ENCODE data around the gene CMIP. TPM values are rescaled to one million over a fixed set of nuclear protein-coding genes. Genes with fewer than 3 reads are reported as not detected.

Gene CMIP
- total RNA-seq, 1 experiment from 2014 or later = 63.7 TPM

DNA sequence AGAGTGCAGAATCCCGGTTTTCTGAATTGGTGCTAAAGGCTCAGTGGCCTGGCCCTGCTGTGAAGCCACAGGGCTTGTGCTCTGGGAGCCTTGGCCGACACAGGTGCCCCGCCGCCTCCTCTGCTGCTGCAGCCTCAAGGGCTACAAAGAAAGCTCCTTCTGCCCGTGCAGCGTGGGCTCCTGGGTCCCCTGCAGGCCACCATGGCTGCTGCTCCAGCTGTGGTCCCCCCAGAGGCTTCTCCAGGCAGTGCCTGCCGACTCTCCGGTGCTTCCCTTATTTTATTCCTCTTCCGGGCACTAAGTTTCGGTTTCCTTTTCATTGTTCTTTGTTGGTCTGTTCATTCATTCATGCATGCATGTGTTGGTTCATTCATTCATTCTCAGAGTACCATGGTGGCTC is 53.1 kb downstream of the CMIP start:
- no peaks in the 10 kb centered on the region for H3K27me3 Mint-ChIP-seq (ENCODE audit: low read depth)
- peak overlapping the region; percentile 89 for H3K27ac Mint-ChIP-seq
- H3K4me3 Mint-ChIP-seq = no peak overlapping the region
- ChIA-PET CTCF (interaction anchor here (0.5 to 1.3 kb wide), 3 partner anchors 68 to 103 kb away, joined by 3 to 4 read pairs (median 3); no protein-coding TSS in a partner anchor), POLR2A (no interaction called here)
- H3K36me3 Mint-ChIP-seq = no peaks in the 10 kb centered on the region
- no peak for DNase-seq (ENCODE audit: low spot score)
- H3K4me1 Mint-ChIP-seq = peaks cover 51% of the 10 kb centered on the region
- ATAC-seq = no peak
- TF ChIP-seq, protein P1, sequence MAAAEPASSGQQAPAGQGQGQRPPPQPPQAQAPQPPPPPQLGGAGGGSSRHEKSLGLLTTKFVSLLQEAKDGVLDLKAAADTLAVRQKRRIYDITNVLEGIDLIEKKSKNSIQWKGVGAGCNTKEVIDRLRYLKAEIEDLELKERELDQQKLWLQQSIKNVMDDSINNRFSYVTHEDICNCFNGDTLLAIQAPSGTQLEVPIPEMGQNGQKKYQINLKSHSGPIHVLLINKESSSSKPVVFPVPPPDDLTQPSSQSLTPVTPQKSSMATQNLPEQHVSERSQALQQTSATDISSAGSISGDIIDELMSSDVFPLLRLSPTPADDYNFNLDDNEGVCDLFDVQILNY (CRISPR knock-in tag; IDR thresholded peaks at IDR 0.05) = no peak
- TF ChIP-seq ZNF263 (CRISPR knock-in tag; IDR thresholded peaks at IDR 0.05; ENCODE audit: low read depth) (no peak), FOXP1 (CRISPR knock-in tag; IDR thresholded peaks at IDR 0.05; ENCODE audit: borderline replicate concordance) (no peak), NR3C1 (CRISPR knock-in tag; conservative IDR thresholded peaks at IDR 0.05; ENCODE audit: low read depth) (no peak), JUN (CRISPR knock-in tag; IDR thresholded peaks at IDR 0.05) (no peak), ZNF396 (CRISPR knock-in tag; IDR thresholded peaks at IDR 0.05; ENCODE audit: borderline replicate concordance) (no peak), SP1 (CRISPR knock-in tag; conservative IDR thresholded peaks at IDR 0.05) (no peak)
- TF ChIP-seq, protein P2, sequence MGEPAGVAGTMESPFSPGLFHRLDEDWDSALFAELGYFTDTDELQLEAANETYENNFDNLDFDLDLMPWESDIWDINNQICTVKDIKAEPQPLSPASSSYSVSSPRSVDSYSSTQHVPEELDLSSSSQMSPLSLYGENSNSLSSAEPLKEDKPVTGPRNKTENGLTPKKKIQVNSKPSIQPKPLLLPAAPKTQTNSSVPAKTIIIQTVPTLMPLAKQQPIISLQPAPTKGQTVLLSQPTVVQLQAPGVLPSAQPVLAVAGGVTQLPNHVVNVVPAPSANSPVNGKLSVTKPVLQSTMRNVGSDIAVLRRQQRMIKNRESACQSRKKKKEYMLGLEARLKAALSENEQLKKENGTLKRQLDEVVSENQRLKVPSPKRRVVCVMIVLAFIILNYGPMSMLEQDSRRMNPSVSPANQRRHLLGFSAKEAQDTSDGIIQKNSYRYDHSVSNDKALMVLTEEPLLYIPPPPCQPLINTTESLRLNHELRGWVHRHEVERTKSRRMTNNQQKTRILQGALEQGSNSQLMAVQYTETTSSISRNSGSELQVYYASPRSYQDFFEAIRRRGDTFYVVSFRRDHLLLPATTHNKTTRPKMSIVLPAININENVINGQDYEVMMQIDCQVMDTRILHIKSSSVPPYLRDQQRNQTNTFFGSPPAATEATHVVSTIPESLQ (CRISPR knock-in tag; IDR thresholded peaks at IDR 0.05) = no peak
- TF ChIP-seq, protein P3, sequence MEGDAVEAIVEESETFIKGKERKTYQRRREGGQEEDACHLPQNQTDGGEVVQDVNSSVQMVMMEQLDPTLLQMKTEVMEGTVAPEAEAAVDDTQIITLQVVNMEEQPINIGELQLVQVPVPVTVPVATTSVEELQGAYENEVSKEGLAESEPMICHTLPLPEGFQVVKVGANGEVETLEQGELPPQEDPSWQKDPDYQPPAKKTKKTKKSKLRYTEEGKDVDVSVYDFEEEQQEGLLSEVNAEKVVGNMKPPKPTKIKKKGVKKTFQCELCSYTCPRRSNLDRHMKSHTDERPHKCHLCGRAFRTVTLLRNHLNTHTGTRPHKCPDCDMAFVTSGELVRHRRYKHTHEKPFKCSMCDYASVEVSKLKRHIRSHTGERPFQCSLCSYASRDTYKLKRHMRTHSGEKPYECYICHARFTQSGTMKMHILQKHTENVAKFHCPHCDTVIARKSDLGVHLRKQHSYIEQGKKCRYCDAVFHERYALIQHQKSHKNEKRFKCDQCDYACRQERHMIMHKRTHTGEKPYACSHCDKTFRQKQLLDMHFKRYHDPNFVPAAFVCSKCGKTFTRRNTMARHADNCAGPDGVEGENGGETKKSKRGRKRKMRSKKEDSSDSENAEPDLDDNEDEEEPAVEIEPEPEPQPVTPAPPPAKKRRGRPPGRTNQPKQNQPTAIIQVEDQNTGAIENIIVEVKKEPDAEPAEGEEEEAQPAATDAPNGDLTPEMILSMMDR (IDR thresholded peaks at IDR 0.05) = no peak
- TF ChIP-seq, protein P4, sequence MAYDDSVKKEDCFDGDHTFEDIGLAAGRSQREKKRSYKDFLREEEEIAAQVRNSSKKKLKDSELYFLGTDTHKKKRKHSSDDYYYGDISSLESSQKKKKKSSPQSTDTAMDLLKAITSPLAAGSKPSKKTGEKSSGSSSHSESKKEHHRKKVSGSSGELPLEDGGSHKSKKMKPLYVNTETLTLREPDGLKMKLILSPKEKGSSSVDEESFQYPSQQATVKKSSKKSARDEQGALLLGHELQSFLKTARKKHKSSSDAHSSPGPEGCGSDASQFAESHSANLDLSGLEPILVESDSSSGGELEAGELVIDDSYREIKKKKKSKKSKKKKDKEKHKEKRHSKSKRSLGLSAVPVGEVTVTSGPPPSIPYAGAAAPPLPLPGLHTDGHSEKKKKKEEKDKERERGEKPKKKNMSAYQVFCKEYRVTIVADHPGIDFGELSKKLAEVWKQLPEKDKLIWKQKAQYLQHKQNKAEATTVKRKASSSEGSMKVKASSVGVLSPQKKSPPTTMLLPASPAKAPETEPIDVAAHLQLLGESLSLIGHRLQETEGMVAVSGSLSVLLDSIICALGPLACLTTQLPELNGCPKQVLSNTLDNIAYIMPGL (CRISPR knock-in tag; IDR thresholded peaks at IDR 0.05) = no peak
- TF ChIP-seq, protein P5, sequence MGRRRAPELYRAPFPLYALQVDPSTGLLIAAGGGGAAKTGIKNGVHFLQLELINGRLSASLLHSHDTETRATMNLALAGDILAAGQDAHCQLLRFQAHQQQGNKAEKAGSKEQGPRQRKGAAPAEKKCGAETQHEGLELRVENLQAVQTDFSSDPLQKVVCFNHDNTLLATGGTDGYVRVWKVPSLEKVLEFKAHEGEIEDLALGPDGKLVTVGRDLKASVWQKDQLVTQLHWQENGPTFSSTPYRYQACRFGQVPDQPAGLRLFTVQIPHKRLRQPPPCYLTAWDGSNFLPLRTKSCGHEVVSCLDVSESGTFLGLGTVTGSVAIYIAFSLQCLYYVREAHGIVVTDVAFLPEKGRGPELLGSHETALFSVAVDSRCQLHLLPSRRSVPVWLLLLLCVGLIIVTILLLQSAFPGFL (CRISPR knock-in tag; IDR thresholded peaks at IDR 0.05; ENCODE audit: borderline replicate concordance) = no peak
- TF ChIP-seq, protein P6, sequence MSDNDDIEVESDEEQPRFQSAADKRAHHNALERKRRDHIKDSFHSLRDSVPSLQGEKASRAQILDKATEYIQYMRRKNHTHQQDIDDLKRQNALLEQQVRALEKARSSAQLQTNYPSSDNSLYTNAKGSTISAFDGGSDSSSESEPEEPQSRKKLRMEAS (CRISPR knock-in tag; IDR thresholded peaks at IDR 0.05) = no peak
- no peaks in the 10 kb centered on the region for H3K9me3 Mint-ChIP-seq

DNA sequence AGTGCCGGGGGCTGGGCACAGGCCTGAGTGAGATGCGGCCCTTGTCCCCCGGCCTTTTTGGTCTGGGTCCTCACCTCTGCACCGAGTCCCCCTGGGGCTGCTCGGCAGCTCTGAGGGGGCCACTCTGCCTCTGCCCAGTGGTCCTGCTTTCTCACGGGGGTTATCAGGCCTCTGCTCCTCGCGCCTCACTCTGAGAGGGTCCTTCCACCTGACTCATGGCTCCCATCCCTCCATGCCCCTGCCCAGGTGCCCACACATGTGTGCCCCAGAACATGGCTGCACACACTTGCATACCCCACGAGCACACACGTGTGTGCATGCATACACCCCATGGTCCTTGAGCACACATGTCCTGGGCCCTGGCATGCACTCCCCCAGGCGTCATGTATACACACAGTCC is 53.7 kb downstream of the CMIP start:
- Mint-ChIP-seq H3K4me3 (no peak overlapping the region), H3K9me3 (no peaks in the 10 kb centered on the region), H3K4me1 (peaks cover 44% of the 10 kb centered on the region), H3K36me3 (no peaks in the 10 kb centered on the region), H3K27ac (peak overlapping the region; percentile 23; the same call in 1 of the 2 replicates), H3K27me3 (ENCODE audit: low read depth) (no peaks in the 10 kb centered on the region)
- ATAC-seq (no peak), DNase-seq (ENCODE audit: low spot score) (no peak)
- POLR2A ChIA-PET = no interaction called here
- CTCF ChIA-PET = no interaction called here
- no peak for TF ChIP-seq CBFB (CRISPR knock-in tag; IDR thresholded peaks at IDR 0.05; ENCODE audit: low read depth)
- no peak for TF ChIP-seq JAZF1 (CRISPR knock-in tag; IDR thresholded peaks at IDR 0.05)
- TF ChIP-seq, protein P7, sequence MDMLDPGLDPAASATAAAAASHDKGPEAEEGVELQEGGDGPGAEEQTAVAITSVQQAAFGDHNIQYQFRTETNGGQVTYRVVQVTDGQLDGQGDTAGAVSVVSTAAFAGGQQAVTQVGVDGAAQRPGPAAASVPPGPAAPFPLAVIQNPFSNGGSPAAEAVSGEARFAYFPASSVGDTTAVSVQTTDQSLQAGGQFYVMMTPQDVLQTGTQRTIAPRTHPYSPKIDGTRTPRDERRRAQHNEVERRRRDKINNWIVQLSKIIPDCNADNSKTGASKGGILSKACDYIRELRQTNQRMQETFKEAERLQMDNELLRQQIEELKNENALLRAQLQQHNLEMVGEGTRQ (CRISPR knock-in tag; IDR thresholded peaks at IDR 0.05) = no peak

Data from WTC11 (cell line).